MG63 (cell line): ENCODE measurements around the gene ANKRD40CL. TPM values are rescaled to one million over a fixed set of nuclear protein-coding genes. Genes with fewer than 3 reads are reported as not detected.
"Not testable (repeated sequence)": the region's sequence is repeated elsewhere in the genome, so short reads cannot be mapped to it uniquely, and the experiment has no call there.

Experiments
- DNase-seq: peaks from one replicate; pipeline ENCODE4 v3.0.0-alpha.2; 2020
- H3K27me3 ChIP-seq: fragments of 250-450 bp; sonication (Bioruptor Pico); 2 replicates; pipeline ENCODE4 v1.5.1; 2020; ENCODE audit warnings: mild to moderate bottlenecking, moderate library complexity
- H3K36me3 ChIP-seq: fragments of 250-450 bp; sonication (Bioruptor Pico); 2 replicates; pipeline ENCODE4 v1.5.1; 2020; ENCODE audit warnings: mild to moderate bottlenecking, moderate library complexity
- H3K4me3 ChIP-seq: fragments of 250-450 bp; sonication (Bioruptor Pico); 2 replicates; pipeline ENCODE4 v1.5.1; 2020; ENCODE audit warnings: mild to moderate bottlenecking, moderate library complexity
- H3K9me3 ChIP-seq: fragments of 250-450 bp; sonication (Bioruptor Pico); 2 replicates; pipeline ENCODE4 v1.5.1; 2020; ENCODE audit warnings: mild to moderate bottlenecking, moderate library complexity
- total RNA-seq: library from RNA; depleted of rRNA; stranded (reverse); fragments of >200 nt; shearing (Covaris generic); gene quantifications from 2 replicates; pipeline ENCODE4 v1.2.3, GENCODE V29; 2014; ENCODE audit warnings: low replicate concordance

ANKRD40CL gene
- total RNA-seq, 1 experiment from 2014 or later = not detected

GRCh38 chr17:50731575-50732460 lies 35.5 kb downstream of the ANKRD40CL start:
- no peak for DNase-seq
- Histone ChIP-seq H3K9me3 (no peaks in the 10 kb centered on the region), H3K27me3 (no peaks in the 10 kb centered on the region), H3K36me3 (peaks cover 31% of the 10 kb centered on the region), H3K4me3 (no peak overlapping the region)

DNA sequence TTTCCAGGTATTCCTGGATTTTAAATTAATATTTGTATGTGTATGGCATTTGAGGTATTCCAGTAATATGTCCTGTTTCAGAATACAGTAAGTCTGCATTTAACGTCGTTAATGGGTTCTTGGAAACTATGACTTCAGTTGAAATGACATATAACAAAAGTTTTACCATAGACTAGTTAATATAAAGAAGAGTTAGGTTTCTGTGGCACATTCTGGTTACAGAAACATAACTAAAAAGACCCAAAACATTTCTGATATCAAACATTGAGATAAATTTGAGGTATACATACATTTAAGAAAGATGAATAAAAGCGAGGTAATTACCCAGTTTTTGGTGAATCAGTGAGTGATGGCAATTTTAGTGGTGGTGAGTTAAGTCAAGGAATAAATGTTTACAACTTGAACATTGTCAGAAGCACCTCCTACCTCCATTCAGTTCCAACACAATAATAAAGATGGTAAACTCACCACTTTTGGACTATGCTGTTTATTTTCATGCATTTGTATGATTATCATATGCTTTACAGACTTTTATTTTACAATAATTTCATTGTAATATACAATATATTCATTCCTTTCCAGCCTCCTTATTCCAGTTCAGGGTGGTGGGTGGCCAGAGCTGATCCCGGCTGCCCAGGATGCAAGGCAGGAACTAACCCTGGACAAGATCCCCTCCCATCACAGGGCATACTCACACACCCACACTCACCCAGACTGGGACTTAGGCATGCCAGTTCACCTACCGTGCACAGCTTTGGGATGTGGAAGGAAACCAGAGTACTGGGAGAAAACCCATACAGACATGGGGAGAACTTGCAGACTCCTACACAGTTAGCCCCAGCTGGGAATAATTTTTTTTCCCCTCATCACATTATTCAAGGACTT lies 38.2 kb downstream of the ANKRD40CL start:
- DNase-seq = no peak
- Histone ChIP-seq H3K27me3 (no peaks in the 10 kb centered on the region), H3K4me3 (no peak overlapping the region), H3K9me3 (no peaks in the 10 kb centered on the region), H3K36me3 (peaks cover 44% of the 10 kb centered on the region)

- H3K9me3 ChIP-seq = no peaks in the 10 kb centered on the region
- no peaks in the 10 kb centered on the region for H3K27me3 ChIP-seq
- peaks cover 51% of the 10 kb centered on the region for H3K36me3 ChIP-seq
- no peak for DNase-seq
- H3K4me3 ChIP-seq = no peak overlapping the region
Observed at GRCh38 chr17:50728112-50728429, 39.2 kb downstream of the ANKRD40CL start.

DNA sequence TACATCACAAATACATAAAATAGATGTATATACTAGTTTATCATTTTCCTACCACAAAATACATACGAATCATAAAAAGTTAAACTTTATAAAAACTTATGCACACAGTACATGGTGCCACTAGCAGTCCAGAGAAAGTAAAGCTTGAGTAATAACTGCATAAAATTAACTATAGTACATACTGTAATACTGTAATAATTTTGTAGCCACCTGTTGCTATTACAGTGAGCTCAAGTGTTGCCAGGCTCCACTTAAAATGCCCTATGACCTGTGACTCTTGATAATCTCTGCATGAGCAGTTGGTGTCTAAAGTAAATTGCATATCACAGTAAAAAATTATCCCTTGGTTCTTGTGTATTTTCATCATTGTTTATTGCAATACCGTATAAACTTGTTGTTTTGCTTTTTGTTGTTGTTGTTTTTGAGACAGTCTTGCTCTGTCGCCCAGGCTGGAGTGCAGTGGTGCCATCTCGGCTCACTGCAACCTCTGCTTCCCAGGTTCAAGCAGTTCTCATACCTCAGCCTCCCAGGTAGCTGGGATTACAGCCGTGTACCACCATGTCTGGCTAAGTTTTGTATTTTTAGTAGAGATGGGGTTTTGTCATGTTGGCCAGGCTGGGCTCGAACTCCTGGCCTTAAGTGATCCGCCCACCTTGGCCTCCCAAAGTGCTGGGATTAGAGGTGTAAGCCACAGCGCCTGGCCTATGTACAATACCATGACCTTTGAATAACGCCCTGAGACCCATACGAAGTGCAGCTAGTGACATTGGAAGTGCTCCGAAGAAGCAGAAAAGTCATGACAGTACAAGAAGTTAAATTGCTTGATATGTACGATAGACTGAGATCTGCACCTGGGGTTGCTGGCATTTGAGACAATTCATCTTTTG lies 41.3 kb downstream of the ANKRD40CL start:
- no peaks in the 10 kb centered on the region for H3K27me3 ChIP-seq
- H3K9me3 ChIP-seq = no peaks in the 10 kb centered on the region
- H3K4me3 ChIP-seq = no peak overlapping the region
- no peak for DNase-seq
- peaks cover 48% of the 10 kb centered on the region for H3K36me3 ChIP-seq

- H3K4me3 ChIP-seq, DNase-seq, H3K9me3 ChIP-seq, H3K27me3 ChIP-seq: not testable (repeated sequence)
- peaks cover 50% of the 10 kb centered on the region for H3K36me3 ChIP-seq
Observed at GRCh38 chr17:50724622-50725021, 42.7 kb downstream of the ANKRD40CL start.

DNA sequence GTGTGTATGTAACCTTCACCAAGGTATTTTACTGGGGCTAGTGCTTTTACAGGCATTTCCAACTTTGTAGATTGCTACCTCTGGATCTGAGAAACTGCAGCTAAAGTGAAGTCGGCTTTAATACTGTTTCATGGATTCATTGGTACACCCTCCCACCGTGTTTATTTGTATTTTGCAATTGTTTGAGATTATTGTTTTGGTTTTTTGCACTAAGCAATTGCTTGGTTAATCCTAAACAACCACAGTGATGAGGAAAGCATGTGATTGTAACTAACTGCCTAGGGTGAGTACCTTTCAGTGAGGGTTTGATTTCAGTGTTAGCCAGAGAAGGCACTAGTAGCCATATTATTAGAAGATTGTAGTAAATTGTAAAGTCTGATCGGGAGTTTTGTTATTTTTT lies 44.6 kb downstream of the ANKRD40CL start:
- H3K27me3 ChIP-seq = no peaks in the 10 kb centered on the region
- H3K4me3 ChIP-seq = peak overlapping the region; percentile 10
- DNase-seq = no peak
- no peaks in the 10 kb centered on the region for H3K9me3 ChIP-seq
- H3K36me3 ChIP-seq = peaks cover 42% of the 10 kb centered on the region

DNA sequence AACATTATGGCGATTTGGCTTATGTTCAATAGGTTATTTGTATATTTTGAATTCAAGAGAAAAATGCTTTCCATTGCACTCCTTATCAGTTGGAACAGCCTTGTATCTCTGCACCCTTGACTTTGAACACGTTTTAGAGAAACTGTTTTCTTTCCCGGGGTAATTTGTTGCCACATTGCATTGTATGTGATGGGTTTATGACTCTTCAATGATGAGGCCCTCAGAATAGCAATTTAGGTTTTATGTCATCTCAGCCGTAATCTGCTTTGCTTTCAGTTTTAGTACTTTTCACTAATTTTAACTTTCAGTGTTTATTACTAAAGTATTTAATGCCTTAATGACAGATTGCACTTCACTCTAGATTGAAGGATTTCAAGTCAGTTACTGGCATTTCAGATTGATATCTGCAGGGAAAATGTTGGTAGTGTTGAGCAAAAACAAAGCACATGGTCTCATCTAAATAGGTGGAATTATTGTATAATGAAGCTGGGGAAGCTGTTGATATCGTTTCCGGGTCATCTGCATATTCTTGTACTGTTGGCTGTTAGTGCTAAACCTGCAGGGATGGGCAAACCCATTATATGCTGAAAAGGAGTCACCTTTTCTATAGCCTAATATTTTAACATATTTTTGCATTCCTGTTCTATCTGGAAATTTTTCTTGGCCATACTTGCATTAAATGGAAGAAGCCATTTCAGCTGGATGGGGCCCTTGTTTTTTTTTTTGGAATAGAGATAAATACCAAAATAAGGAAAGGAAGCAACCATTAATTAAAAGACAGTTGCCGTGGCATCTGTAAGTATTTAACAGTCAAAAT lies 45.9 kb downstream of the ANKRD40CL start:
- Histone ChIP-seq H3K36me3 (peaks cover 38% of the 10 kb centered on the region), H3K27me3 (no peaks in the 10 kb centered on the region), H3K4me3 (peak overlapping the region; percentile 74), H3K9me3 (no peaks in the 10 kb centered on the region)
- DNase-seq = no peak

DNA sequence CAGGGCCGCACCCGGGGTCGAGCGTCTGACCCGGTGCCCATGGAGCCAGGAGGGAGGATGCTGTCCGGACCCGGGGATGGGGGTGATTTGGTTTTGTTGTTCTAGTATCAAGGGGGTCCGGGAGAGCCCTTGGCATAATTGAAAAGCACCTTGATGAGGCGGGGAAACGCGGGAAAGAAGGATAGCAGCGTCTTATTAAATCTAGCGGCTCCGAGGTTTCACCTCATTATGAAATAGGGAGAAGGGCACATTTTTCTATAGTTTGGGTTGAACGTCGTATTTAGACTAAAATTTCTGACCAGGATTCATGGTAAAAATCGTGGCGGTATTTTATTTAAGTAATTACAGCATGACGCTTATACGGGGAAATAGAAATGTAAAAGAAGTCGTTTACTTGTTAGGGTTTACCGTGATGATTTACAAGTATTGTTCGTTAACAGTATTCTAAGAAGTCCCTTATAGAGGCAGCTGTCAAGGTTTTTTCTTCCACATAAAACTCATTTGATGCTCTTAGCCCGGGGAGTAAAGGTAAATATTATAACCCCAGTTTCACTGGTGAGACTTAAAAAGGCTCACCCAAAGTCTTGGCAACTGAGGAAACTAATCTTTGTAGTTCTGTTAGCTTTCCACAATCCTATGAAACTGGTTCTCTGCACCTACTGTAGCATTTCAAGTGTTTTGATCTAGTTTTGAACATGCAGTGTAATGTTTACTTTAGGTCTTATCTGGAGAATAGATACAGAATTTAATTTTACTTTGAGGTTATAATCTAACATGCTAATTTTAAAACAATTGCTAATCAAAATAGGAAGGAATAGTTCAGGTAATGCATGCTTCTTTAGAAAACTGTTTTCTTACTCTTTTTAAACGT lies 47.2 kb downstream of the ANKRD40CL start:
- Histone ChIP-seq H3K9me3 (no peaks in the 10 kb centered on the region), H3K36me3 (peaks cover 27% of the 10 kb centered on the region), H3K4me3 (peak overlapping the region; percentile 74), H3K27me3 (no peaks in the 10 kb centered on the region)
- no peak for DNase-seq

DNA sequence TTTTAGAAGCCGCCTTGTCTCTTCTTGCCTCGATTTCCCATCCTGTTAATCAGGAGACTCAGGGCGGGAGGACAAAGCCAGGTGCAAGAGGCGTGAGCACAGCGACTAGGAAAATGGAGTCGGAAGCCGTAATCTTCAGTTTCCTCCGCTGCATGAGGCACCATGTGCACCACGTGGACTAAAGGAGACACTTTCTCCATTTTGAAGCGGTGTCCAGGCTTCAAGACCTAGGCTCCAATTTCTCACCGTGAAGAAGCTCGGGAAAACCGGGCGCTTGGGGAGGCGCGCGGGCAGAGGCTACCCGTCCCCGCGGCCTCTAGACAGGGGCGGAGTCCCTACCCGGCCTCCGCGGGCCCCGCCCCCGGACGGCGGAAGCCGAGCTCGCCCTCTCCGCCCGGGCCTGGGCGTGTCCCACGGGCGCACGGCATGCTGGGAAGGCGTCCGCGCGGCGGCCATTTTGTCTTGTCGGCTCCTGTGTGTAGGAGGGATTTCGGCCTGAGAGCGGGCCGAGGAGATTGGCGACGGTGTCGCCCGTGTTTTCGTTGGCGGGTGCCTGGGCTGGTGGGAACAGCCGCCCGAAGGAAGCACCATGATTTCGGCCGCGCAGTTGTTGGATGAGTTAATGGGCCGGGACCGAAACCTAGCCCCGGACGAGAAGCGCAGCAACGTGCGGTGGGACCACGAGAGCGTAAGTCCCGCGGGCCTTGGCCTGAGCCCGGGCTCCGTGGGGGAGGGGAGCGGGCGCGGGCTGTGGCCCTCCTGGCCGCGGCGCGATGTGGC lies 48.0 kb downstream of the ANKRD40CL start, which contains the start of gene LUC7L3:
TSS of gene LUC7L3 (plus strand) at position 460 of the 780 bp plus-strand sequence. CDS start at position 590, 130 bp downstream.
- peak within 1 kb of the TSS; percentile 74 for H3K4me3 ChIP-seq
- no peaks in the 10 kb centered on the region for H3K9me3 ChIP-seq
- no peaks in the 10 kb centered on the region for H3K27me3 ChIP-seq
- DNase-seq = peak; percentile 96
- H3K36me3 ChIP-seq = peaks cover 22% of the 10 kb centered on the region

GRCh38 chr17:50715471-50715870 lies 51.8 kb downstream of the ANKRD40CL start:
- no peaks in the 10 kb centered on the region for H3K27me3 ChIP-seq
- H3K9me3 ChIP-seq = no peaks in the 10 kb centered on the region
- DNase-seq = no peak
- H3K36me3 ChIP-seq = peaks cover 1% of the 10 kb centered on the region; the same call in 1 of the 2 replicates
- H3K4me3 ChIP-seq = no peak overlapping the region

- no peak for DNase-seq
- Histone ChIP-seq H3K9me3 (no peaks in the 10 kb centered on the region), H3K4me3 (no peak overlapping the region), H3K36me3 (no peaks in the 10 kb centered on the region), H3K27me3 (no peaks in the 10 kb centered on the region)
Observed at GRCh38 chr17:50712641-50713040, 54.7 kb downstream of the ANKRD40CL start.
